LoVo (cell line): ENCODE data around the gene DMKN.
"Not testable (repeated sequence)": the region's sequence is repeated elsewhere in the genome, so short reads cannot be mapped to it uniquely, and the experiment has no call there.

Experiments
- DNase-seq: peaks from one replicate; pipeline ENCODE4 v3.0.0-alpha.2; 2016; ENCODE audit warnings: low spot score

The DMKN gene

DNA sequence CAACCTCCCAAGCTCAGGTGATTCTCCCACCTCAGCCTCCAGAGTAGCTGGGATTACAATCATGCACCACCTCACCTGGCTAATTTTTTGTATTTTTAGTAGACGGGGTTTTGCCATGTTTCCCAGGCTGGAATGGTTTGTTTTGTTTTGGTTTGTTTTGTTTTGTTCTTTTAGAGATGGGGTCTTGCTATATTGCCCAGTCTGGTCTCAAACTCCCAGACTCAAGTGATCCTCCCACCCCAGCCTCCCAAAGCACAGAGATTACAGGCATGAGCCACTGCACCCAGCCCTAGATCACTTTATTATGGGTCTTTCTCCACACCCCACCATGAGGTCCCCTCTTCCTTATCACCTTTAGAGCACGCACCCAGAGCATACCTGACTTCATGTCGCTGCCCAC lies 15.2 kb downstream of the DMKN start:
- DNase-seq: no peak

DNA sequence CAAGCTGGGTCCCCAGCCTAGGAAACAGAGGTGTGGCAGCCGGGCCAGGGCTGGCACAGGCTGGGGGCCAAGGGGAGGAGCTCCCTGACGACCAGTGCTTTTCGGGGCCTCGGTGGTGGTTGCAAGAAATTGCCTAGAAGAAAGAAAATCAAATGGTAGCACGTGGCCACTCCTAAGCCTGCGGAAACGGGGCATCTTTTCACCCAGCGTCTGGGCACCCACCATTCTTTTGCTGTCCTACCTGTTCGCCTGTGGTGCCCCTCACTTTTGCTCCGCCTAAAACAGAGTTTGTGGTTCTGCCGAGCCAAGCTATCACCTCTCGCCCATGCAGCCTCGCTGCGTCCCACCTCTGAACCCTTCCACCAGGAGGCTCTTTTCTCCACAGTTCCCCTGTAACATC lies 16.0 kb downstream of the DMKN start:
- DNase-seq: no peak

DNA sequence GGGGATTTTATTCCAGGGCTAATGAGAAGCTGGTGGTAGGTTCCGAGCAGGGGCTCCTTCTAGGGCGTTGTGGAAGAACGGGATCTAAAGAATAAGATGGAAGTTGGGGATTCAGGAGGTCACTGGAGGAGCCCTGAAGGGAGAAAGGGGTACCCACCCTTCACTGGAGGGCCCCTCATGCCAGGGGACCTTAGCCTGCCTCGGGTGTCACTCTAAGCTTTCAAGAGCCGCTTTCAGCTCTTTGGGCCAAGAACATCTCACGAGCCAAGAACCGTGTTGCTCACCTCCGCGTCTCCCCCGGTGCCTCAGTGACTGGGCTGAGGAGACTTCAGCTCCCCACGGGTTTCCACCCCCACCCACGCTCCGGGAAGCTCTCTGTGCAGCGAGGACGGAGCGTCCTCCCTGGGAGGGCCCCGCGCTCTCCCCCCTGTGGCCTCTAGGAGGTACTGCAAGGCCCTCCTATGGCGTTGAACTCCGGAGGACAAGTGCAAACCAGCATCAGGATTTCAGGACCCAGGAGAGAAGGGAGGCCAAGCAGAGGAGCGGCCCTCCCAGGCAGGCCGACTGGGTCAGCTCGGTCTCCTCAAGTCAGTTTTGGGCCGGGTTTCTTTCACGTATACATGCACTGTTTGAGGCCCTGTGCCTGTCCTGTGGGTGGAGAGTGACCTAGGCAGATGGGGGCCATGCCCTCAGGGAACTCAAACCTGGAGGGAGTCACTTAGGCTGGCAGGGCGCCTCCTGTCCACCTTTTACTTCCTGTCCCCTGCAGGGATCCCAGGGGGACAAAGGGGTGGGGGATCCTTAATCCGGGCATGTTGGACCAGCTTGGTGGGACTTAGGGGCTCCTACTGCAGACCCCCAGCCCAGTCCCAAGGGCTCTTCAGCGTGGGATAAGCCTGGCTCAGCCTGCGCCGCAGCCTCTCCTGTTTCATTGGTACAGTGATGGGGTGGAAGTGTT lies 18.1 kb downstream of the DMKN start:
- DNase-seq: peak; percentile 75

DNA sequence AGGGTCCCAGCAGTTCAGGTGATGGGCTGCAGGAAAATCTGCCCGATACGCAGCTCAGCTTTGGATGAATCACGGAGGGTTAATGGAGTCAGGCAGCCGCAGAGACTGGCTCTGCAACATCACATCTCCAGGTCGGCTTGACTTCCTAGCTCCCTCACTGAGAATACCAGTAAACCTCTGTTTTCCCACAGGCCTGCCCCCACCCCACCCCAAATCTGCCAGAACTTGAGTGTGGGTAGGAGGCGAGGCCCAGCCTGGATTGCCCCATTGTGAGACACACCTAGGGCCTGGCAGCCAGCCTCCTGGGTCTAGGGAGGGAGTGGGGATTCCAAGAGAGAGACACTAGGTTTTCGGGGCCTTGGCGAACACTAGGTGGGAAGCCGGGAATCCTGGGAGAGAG lies 19.5 kb downstream of the DMKN start:
- no peak for DNase-seq

DNA sequence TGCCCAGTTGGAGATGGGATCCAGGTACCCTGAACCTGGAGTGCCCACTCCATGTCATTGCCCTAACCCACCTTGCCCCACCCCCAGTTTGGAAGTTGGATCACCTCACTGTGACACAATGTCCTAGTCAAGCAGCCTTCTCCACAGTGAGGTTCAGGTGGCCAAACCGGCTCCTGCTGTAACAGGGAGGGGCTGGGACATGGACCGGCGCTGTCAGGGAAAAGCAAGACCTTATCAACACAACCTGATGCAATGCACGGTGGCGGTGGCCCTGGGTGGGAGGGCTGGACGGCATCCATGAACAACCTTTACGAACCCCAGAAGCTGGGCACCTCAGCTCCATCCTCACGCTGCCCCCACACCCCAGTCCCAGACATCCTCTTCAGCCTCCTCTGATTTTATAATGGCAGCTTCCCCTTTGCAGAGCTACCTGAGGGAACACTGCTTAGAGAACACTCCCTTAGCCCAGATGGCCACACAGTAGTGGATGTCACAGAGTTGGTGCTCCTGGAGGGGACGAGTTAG lies 21.6 kb downstream of the DMKN start:
- DNase-seq: no peak

DNA sequence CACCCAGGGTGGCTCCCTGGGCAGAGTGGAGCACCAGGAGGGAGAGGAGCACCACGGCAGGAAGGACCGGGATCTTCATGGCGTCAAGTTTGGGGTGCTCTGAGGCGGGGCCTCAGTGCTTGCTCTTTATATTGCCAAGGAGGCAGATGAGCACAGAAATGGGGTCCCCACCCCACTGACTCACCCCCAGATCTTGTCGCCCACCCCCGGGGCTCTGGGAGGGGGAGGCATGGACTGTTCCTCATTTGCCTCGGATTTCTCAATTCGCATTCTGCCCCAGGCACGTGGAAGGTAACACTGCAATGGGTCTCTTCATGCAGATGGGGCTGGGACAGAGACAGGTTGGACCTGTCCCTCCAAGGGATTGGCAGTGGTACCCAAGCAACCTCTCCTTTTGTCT lies 23.1 kb downstream of the DMKN start, which contains the start of gene KRTDAP:
TSS of gene KRTDAP (minus strand) at position 101 of the 400 bp plus-strand sequence. CDS start at position 79, 22 bp downstream.
- DNase-seq: no peak

DNA sequence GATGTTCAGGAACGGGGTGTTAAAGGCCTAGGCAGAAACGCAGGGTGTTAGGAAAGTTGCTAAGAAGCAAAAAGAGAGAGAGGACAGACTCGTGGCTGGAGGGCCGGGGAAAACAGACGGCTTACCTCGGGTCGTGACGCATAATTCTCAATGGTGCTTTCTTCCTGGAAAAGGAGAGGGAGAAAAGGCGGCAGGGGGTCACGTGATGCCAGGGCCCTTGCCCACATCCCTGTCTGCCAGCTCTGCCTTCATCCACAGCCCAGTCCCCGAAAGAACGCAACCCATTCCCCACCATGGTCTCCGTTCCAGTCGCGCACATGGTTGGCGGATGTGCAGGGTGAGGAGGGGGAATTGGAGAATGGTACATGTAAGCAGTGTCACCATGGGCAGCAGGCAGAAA lies 24.8 kb downstream of the DMKN start:
- DNase-seq: no peak

DNA sequence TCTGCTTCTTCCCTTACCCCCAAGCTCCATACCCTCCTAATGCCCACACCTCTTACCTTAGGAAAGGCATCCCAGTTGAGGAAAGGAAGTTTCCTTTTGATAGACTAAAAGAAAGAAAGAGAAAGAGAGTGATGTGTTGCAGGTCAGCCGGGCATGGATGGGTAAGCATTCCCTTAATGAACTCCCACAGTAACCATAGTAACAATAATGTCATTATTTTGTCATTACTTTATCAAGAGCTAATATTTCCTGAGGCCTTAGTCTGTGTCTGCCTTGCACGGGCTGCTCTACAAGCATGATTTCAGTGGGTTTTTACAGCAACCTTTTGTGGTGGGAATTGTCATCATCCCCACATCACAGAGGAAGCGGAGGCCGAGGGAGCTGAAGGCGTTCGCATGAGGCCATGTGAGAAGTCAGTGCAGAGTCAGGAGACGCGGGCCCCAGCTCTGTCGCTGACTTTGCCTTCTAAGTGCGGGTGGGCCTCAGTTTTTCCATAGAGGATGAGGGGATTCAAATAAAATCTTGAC lies 25.7 kb downstream of the DMKN start:
- DNase-seq: no peak

DNA sequence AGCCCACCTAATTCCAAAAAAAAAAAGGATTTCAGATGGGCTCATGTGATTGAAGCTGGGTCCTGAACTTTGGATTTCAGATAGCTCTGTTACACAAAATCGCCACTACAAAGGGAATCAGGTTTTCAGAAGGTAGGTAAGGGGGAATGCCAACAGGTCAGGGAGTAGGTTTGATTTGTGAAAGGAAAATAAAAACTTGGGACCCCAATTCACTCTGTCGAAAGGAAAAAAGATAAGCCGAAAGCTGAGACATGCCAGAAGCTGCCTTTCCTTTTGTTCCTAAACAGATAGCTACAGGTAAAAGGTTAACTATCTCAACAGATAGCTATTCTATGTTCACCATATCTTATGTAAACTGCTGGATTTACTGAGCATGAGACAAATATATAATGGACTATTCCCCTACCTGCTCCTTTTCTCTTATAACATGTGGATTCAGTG lies 27.2 kb downstream of the DMKN start:
- DNase-seq: no peak

DNA sequence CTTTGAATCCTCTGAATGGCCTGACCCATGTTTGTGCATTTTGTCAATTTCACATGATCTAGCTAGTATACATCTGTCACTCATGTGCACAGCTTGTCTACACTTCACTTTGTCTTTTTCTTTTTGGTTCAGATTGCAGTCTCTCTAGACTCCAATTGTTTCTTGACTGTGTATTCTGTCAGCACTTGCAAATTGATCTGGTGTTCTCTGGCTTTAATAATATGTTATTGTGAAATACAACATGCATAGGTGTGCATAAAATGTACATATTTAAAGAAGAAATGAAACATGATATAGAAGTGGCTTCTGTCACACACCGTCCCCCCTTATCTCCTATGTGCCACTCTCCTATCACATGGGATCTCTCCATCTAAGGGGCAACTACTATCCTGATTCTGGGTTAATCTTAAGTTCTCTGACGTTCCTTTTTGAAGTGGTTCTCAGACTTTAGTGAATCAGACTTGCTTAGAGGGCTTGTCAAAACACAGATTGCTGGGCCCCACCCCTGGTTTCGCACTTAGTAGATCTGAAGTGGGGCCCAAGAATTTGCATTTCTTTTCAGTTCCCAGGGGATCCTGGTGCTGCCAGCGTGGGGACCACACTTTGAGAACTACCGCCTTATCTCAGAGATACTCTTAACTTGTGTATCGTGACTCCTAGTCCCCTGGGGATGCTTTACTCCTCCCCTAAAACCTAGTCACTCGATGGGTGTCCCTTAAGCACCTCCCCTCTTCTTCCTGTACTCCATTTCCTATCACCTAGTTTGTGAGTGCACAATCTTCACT lies 29.0 kb downstream of the DMKN start:
- DNase-seq: no peak

DNA sequence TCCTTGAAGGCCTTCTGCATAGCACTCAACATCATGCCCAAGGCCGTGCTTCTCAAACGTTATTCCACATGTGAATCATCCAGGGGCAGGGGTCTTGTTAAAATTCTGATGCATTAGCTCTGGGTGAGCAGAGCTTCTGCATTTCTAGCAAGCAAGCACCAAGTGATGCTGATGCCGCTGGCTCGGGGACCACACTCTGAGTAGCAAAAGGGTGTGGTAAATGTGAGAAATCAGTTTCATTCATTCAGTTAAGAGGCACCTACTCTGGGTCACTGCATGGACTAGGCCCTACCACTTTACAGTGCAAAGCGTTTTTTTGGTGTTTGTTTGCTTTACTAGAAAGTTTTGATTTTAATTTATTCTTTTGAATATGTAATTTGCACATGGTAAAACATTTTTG lies 30.4 kb downstream of the DMKN start:
- DNase-seq: no peak

DNA sequence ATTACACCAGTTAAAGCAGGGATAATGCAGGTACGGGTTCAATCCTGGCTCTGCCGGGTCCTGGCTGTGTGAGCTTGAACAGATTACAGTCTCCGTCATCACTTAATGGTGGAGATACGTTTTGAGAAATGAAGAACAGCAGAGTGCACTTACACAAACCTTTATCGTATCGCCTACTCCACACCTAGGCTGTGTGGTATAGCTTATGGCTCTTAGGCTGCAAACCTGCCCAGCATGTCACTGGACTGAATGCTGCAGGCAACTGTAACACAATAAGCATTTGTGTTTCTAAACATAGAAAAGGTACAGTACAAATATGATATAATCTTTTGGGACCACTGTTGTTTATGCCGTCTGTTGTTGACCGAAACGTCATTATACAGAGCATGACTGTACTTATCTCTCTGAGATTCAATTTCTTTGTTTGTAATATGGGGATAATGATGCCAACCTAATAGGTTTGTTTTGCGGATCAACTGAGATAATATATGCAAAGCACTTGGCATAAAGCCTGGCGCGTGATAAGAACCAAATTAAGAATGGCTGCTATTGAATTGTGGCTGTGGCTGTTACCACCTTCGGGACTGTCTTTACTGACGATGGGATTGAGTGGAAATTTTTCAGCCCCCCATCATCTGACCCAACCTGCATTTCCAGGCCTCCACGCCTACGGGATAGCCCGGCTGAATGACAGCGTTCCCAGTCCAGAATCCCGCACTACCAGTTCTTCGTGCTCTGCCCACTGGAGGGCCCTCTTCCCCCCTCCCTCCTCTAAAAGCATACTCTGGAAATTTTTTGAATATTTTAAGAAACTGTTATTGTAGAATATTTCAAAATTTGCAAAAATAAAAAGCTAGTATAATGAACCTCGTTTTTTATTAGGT lies 34.4 kb downstream of the DMKN start:
- DNase-seq: no peak

DNA sequence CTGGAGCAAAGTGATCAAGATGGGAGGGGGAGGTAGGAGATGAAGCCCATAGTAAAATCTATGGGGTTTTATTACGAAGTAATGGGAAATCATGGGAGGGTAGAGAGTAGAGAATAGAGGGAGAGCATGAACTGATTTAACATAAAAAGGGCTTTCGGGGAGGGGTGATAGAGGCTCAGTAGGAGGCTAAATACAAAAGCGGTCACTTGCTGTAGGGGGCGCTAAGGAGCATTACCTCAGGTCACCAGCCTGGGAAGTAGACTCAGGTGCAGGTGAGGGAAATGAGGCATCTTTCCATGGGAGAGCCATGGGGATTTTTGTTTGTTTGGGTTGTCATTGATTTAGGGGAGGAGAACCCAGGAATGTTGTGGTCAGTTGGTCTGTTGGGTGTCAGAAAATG lies 37.3 kb downstream of the DMKN start:
- DNase-seq: no peak

DNA sequence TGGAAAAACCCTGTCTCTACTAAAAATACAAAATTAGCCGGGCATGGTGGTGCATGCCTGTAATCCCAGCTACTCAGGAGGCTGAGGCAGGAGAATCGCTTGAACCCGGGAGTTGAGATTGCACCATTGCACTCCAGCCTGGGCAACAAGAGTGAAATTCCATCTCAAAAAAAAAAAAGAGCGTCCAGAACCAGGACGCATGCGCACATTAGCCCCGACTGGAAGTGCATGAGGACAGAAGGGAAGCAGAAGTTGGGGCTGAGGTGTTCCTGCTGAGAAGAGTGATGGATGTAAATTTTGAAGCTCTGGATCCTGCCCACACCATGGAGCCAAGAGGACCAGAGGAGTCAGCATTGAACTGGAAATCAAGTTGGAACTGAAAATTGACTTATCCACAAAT lies 38.9 kb downstream of the DMKN start:
- not testable (repeated sequence) for DNase-seq

DNA sequence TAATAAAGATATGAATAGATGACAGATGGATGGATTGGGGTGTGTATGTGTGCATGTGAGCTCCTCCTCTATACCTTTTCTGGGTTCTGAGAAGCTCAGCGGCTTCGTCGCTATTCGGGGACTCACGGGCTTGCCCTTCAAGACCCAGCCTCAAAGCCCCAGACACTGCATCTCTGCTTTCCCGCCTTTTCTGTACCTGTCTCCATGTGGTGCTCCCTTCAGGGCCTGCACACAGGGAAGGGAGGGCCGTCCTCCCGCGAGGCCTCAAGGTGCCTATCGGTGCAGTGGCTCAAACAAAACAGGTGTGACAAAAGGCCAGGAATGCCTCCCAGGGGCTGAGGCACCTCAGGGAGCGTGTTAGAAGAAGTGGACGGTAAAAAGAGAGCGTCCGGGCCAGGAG lies 39.3 kb downstream of the DMKN start:
- no peak for DNase-seq

DNA sequence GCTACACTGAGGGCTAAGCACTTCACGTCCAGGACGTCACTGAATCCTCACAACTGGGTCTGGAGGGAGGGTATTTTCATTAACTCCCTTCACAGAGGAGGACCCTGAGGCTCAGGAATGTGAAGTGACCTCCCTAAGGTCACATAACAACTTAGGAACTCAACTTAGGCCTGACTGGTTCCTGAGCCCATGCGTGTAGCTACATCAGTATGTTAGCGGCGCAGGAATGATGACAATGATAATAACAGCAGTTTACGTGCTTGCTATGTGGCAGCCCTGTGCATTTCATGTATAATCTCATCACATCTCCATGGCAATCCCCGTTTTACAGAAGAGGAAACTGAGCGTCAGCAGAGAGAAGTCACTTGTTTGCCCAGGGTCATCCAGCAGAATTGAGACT lies 41.5 kb downstream of the DMKN start:
- DNase-seq: no peak

DNA sequence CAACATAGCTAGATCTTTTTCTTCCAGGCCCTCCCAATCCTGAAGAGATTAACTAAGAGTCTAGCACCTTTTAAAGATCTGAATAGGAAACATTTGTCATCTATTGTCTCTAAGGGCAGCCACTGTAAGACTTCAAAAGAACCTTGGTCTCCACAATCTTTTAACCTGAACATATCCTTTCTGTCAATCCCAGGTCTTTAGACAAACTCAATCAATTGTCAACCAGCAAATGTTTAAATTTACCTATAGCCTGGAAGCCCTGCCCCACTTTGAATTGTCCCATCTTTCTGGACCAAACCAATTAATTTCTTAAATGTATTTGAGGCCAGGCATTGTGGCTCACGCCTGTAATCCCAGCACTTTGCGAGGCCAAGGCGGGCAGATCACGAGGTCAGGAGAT lies 42.4 kb downstream of the DMKN start:
- DNase-seq: not testable (repeated sequence)

DNA sequence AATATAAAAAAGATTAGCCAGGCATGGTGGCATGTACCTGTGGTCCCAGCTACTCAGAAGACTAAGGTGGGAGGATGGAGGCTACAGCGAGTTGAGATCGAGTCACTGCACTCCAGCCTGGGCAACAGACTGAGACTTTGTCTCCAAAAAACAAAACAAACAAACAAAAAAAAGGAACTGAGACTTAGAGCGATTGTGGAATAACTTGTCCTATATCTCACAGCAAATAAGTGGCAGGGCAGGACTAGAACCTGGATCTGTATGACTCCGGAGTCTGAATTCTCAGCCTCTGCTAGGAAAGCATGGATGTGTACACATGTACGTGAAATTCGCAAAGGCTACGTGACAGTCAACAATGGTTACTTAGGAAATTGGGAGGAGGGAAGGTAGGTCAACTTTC lies 43.3 kb downstream of the DMKN start:
- DNase-seq: no peak

DNA sequence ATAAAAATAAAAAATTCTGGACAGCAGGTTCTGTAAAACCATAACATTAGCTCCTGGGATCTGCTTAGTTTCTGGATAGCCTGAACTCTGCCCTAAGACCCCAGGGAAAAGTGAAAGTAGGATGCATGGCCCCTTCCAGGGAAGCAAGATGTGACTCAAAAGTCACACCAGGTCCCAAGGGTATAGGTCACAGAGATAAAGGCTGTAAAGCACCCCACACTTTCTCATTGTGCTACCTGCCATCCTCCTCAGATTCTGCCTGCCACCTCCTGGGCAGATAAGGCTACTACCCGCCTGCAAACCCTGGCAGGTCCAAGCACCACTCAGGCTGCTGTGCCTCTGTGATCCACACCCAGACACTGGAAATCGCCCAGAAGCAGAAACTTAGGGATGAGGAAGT lies 44.8 kb downstream of the DMKN start:
- peak; percentile 67 for DNase-seq

DNA sequence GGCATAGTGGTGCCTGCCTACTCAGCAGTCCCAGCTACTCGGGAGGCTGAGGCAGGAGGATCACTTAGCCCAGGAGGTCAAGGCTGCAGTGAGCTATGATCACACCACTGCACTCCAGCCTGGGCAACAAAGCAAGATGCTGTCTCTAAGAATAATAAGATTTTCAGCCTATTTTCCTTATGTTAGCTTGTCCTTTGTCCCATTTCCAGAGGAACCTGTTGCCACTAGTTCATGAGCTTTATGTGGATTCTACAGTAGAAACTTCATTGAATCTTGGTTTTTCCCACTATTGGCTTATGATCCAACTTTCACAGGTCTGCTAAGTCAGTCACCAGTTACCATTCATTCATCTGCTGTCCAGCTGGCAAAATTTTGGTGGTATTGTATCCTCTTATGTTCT lies 47.2 kb downstream of the DMKN start:
- no peak for DNase-seq

DNA sequence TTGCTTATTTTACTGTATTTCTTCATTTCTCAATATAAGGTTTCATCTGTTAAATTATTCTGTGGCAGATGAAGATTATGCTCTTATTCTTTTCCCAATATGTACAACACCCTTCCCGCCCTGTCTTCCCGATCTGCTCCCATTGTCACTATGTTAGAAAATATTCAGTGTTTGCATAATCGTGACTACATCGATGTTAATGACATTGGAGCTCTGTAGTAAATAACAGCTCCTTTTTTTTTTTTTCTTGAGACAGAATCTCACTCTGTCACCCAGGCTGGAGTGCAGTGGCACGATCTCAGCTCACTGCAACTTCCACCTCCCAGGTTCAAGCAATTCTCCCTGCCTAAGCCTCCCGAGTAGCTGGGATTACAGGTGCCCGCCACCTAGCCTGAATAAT lies 50.5 kb downstream of the DMKN start:
- DNase-seq: not testable (repeated sequence)
